Activated naive CD8-positive, alpha-beta T cell (primary cell): Measurements from ENCODE around the gene RHBDL1.

Experiments used
- H3K27ac Mint-ChIP-seq: one replicate; pipeline ENCODE4 v1.8.0; 2021; ENCODE audit warnings: mixed read lengths
- H3K27me3 Mint-ChIP-seq: one replicate; pipeline ENCODE4 v1.8.0; 2021; ENCODE audit warnings: mixed read lengths
- H3K36me3 Mint-ChIP-seq: one replicate; pipeline ENCODE4 v1.8.0; 2021; ENCODE audit warnings: mixed read lengths
- H3K4me1 Mint-ChIP-seq: one replicate; pipeline ENCODE4 v1.8.0; 2021; ENCODE audit warnings: low read depth, mixed read lengths
- H3K4me3 Mint-ChIP-seq: one replicate; pipeline ENCODE4 v1.8.0; 2021; ENCODE audit warnings: mild to moderate bottlenecking, mixed read lengths
- H3K9me3 Mint-ChIP-seq: one replicate; pipeline ENCODE4 v1.8.0; 2021; ENCODE audit warnings: low read depth, mixed read lengths

Gene RHBDL1

DNA sequence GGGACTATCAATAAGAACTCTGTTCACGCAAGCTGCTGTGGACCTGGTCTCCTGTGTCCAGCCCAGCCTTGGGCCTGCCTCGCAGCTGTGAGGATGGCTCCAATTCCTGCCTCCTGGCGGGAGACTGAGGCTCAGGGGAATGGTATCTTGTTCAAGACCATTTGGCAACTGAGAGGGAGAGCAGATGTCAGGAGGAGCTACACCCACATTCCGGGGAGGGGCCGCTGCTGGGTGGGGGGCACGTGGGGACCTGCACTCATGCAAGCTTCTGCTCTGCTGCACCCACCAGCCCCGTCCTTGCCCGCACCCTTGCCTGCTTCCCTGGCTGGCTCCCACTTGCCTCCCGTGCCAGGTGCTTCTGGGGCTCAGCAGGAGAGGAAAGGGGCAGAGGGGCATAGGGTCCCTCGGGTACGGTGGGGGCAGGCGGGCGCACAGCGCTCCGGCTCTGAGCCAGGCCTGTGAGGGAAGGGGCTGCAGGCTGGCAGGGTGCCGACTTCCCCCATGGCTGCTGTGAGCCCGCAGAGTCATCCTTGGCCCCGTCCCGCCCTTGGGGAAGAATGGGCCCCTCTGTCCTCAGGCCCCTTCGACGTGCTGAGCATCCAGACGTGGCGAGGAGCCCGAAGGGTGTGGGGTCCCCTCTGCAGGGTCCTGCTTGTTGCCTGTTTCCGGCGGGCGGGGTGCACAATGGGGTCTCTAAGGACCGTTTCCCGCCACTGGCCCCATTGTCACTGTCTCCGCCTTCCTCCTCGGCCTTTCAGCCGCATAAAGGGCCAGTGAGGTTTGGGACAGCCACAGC lies 42.2 kb downstream of the RHBDL1 start:
- H3K27me3 Mint-ChIP-seq, result peaks cover 2% of the 10 kb centered on the region
- H3K4me3 Mint-ChIP-seq, result no peak overlapping the region
- no peaks in the 10 kb centered on the region for H3K36me3 Mint-ChIP-seq
- peaks cover 22% of the 10 kb centered on the region for H3K4me1 Mint-ChIP-seq
- no peaks in the 10 kb centered on the region for H3K9me3 Mint-ChIP-seq
- no peak overlapping the region for H3K27ac Mint-ChIP-seq

DNA sequence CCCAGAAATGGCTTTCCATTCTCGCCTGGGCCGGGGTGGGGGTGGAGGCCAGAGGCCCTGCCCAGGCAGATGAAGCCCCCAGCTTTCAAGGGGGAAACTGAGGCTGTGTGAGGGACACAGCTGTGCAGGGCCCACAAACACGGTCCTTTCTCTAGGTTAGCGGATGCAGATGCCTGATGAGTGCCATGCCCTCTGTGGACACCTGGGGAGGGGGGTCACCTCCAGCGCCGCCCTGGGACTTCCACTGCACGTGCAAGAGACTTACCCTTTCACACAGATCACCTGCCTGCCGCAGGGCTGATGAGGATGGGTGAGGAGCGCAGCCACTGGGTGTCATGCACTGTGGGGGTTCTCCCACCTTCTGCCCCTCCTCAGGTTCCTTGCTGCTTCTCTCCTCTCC lies 42.9 kb downstream of the RHBDL1 start:
- no peaks in the 10 kb centered on the region for H3K9me3 Mint-ChIP-seq
- H3K36me3 Mint-ChIP-seq, result no peaks in the 10 kb centered on the region
- H3K27ac Mint-ChIP-seq, result no peak overlapping the region
- peak overlapping the region; percentile 68 for H3K4me3 Mint-ChIP-seq
- H3K27me3 Mint-ChIP-seq, result no peaks in the 10 kb centered on the region
- H3K4me1 Mint-ChIP-seq, result peaks cover 24% of the 10 kb centered on the region

DNA sequence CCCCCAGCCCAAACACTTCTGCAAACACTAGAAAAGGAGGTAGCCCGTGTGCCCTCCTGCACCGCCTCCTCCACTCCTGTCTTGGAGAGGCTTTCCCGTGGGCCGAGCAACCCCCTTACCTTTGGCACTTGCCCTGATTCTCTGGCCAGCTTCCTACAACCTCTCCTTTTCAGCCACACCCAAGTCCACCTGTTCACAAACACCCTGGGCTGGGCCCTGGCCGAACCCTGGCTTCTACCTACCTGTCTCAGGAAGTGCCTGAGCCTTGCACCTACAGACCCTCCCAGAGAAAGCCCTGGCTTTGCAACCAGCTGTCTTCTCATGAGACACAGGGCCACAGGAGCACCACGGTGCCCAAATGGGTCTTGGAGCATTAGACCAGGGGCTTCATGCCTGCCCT lies 43.5 kb downstream of the RHBDL1 start:
- H3K27ac Mint-ChIP-seq, result peak overlapping the region; percentile 68
- peaks cover 26% of the 10 kb centered on the region for H3K4me1 Mint-ChIP-seq

GRCh38 chr16:719815-720446 lies 44.5 kb downstream of the RHBDL1 start:
- peak overlapping the region; percentile 86 for H3K4me3 Mint-ChIP-seq
- H3K4me1 Mint-ChIP-seq, result peaks cover 26% of the 10 kb centered on the region
- no peaks in the 10 kb centered on the region for H3K36me3 Mint-ChIP-seq
- no peaks in the 10 kb centered on the region for H3K9me3 Mint-ChIP-seq
- H3K27me3 Mint-ChIP-seq, result no peaks in the 10 kb centered on the region
- peak overlapping the region; percentile 86 for H3K27ac Mint-ChIP-seq

More for the DNA sequence above, 43.5 kb downstream of the RHBDL1 start:
- no peaks in the 10 kb centered on the region for H3K27me3 Mint-ChIP-seq
- H3K4me3 Mint-ChIP-seq, result peak overlapping the region; percentile 68
- H3K9me3 Mint-ChIP-seq, result no peaks in the 10 kb centered on the region
- H3K36me3 Mint-ChIP-seq, result no peaks in the 10 kb centered on the region

DNA sequence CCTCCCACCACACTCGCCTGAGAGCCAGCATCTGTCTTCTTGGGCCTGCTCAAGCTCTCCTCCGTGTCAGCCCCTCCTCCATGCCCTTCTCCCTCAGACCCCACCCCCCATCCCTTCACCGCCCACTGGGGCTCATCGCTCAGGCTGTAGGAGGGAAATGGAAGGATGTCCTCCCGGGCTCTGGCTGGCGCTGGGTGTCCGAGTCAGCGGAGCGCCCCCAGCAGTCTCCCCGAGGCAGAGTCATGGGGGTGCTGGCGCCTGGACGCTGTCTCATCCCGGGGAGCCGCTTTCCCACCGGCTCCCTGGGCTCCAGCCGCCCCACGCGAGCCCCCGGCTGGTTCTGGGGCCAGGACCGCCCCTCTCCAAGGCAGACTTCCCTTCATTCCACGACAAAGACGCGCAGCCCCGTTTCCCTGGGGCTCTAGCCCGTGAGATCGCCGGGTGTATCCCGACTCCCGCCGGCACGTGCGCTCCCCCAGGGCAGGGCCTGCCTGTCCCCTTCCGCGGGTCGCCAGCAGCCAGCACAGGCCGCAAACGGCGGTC lies 45.0 kb downstream of the RHBDL1 start:
- peak overlapping the region; percentile 86 for H3K27ac Mint-ChIP-seq
- no peaks in the 10 kb centered on the region for H3K27me3 Mint-ChIP-seq
- no peaks in the 10 kb centered on the region for H3K9me3 Mint-ChIP-seq
- H3K4me3 Mint-ChIP-seq, result peak overlapping the region; percentile 86
- no peaks in the 10 kb centered on the region for H3K36me3 Mint-ChIP-seq
- peaks cover 27% of the 10 kb centered on the region for H3K4me1 Mint-ChIP-seq

DNA sequence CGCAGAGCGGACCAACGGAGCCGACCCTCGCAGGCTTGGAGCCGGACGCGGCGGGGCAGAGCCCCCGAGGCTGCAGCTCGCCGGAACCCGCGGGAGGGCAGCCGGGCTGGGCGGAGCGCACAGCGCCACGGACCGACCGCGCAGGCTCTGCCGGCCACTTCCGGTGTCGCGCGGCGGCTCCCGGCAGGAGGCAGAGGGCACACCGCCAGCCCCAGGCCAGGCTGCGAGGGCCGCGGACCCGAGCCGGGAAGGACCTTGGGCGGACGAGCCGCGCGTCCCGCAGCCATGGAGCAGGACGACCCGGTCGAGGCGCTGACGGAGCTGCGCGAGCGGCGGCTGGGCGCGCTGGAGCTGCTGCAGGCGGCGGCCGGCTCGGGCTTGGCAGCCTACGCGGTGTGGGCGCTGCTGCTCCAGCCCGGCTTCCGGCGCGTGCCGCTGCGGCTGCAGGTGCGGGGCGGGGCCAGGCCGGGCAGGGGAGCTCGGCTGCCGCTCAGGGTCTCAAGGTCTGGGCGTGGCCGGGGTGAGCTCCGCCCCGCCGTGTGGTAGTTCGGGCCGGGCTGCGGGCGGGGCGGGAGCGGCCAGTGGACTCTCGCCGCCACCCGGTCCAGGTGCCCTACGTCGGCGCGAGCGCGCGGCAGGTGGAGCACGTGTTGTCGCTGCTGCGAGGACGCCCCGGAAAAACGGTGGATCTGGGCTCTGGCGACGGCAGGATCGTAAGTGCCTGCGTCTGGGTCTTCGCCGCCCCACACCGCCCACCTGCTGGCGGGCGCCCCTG lies 45.7 kb downstream of the RHBDL1 start, which contains the start of gene ANTKMT:
Gene ANTKMT (plus strand): TSS at position 157 of the 775 bp plus-strand sequence. CDS start 129 bp downstream, at position 286.
- peak within 1 kb of the TSS; percentile 86 for H3K27ac Mint-ChIP-seq
- peaks cover 26% of the 10 kb centered on the region for H3K4me1 Mint-ChIP-seq
- no peaks in the 10 kb centered on the region for H3K36me3 Mint-ChIP-seq
- no peaks in the 10 kb centered on the region for H3K9me3 Mint-ChIP-seq
- H3K4me3 Mint-ChIP-seq, result peak within 1 kb of the TSS; percentile 86
- H3K27me3 Mint-ChIP-seq, result no peaks in the 10 kb centered on the region

DNA sequence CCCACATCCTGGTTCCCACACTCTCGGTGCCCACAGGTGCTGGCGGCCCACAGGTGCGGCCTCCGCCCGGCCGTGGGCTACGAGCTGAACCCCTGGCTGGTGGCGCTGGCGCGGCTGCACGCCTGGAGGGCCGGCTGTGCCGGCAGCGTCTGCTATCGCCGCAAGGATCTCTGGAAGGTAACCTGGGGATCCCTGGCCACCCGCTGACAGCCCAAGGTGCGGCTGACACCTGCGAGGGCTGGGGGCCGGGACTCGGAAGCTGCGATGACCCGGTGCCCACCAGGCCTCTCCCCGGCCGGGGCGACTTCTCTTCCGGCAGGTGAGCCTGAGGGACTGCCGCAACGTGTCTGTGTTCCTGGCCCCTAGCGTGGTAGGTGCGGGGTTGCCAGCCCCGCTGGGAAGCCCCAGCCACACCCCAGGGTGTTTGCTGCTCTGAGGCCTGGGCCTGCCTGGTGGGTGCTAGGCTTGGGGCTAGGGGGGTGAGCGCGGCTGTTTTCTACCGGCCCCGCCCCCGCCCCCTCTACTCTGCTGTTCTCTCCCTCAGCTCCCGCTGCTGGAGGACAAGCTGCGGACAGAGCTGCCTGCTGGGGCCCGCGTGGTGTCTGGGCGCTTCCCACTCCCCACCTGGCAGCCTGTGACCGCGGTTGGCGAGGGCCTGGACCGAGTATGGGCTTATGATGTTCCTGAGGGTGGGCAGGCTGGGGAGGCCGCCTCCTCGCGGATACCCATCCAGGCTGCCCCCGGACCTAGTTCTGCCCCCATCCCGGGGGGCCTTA lies 46.5 kb downstream of the RHBDL1 start:
- H3K9me3 Mint-ChIP-seq, result no peaks in the 10 kb centered on the region
- H3K36me3 Mint-ChIP-seq, result no peaks in the 10 kb centered on the region
- H3K4me1 Mint-ChIP-seq, result peaks cover 23% of the 10 kb centered on the region
- no peak overlapping the region for H3K27ac Mint-ChIP-seq
- H3K4me3 Mint-ChIP-seq, result peak overlapping the region; percentile 59
- H3K27me3 Mint-ChIP-seq, result no peaks in the 10 kb centered on the region

DNA sequence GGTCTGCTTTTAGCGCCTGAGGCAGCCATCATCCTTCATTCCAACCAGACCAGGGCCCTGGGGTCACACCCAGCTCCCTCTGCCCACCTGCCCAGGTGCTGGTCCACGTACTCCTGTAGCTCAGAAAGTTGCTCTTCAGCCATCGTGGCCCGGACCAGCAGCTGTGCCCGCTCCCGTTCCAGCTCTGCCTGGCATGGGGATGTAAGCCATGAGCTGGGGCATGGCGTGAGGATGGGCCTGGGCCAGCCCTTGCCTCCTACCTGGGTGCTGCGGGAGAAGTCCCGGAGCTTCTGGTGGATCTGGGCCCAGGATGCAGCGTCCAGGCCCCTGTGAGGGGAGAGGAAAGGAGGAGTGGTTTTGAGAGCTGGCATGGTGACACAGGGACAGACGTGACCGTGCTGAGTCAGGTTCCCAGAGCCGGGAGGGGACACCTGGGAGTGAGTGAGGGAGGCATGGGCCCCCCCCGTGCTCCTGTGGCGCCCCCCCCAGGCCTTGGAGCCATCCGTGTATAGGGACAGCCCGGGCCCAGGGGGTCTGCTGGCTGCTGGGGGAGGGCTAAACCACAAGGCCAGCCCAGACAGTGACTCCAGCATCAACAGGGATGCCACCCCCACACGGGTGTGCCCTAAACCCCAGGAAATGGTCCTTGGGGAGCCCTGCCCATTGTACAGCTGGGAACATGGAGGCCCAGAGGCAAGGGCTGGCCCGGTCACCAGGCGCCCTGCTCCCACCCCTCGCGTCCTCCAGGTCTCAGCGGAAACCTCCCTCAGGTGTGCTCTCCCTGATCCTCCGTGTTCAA lies 47.6 kb downstream of the RHBDL1 start:
- H3K9me3 Mint-ChIP-seq, result no peaks in the 10 kb centered on the region
- H3K27me3 Mint-ChIP-seq, result no peaks in the 10 kb centered on the region
- H3K4me1 Mint-ChIP-seq, result peaks cover 23% of the 10 kb centered on the region
- peak overlapping the region; percentile 59 for H3K4me3 Mint-ChIP-seq
- no peaks in the 10 kb centered on the region for H3K36me3 Mint-ChIP-seq
- H3K27ac Mint-ChIP-seq, result no peak overlapping the region

DNA sequence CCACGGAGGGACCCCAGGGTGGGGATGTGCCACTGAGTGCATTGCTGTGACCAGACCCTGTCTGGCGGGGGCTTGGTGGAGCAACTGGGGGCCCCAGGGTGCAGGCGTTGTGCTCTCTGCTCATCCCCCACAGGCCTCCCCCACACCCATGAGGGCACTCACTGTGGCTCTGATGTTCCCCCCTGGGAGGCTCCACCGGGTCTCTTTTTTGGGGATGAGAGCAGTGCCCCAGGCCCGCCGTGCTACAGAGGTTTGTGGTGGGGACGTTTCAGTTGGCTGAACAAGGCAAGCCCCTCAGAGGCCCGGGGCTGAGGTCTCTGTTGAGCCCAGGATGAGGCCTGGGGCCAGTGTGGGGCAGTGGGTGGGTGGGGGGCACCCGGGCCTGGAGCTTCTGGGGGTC lies 48.2 kb downstream of the RHBDL1 start:
- Mint-ChIP-seq H3K27ac (no peak overlapping the region), H3K9me3 (no peaks in the 10 kb centered on the region), H3K4me1 (peaks cover 23% of the 10 kb centered on the region), H3K27me3 (no peaks in the 10 kb centered on the region), H3K4me3 (no peak overlapping the region), H3K36me3 (no peaks in the 10 kb centered on the region)

DNA sequence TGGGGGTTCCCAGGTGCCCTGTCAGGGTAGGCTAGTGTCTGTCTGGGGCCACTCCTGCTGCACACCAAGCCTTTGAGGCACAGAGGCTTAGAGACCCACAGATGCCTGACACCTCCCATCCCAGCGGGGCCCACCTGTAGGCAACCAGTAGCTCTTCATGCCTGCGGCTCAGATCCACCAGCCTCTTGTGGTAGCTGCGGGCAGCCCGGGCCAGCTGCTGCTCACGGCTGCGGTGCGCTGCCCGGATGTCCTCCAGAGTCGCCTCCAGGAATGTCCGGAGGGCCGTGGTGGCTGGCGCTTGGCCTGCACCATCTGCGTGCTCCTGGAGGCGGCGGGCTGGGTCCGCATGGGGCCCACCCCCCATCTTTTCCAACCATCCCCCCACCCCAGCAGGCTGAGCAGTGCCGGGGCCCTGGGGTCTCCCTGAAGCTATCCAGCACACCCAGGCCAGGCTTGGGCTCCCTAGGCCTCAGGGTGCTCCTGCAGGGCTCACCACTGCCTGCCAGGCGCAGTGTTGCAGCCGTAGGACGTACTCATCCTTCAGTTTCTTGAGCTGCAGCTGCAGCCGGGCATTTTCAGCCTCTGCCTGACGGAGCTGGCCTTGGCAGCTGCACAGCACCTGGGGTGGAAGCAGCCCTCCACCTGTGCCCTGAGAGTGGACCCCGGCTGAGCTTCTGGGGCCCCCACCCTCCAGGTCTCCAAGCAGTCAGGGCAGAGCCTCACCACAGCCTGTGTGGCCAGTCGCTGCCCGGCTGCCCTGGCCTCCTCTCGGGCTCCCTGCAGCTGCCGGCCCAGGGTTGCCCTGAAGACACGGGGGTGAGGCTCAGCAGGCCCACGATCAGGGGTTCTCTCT lies 48.9 kb downstream of the RHBDL1 start:
- Mint-ChIP-seq H3K27me3 (no peaks in the 10 kb centered on the region), H3K4me3 (no peak overlapping the region), H3K27ac (no peak overlapping the region), H3K36me3 (no peaks in the 10 kb centered on the region), H3K4me1 (peaks cover 16% of the 10 kb centered on the region), H3K9me3 (no peaks in the 10 kb centered on the region)

DNA sequence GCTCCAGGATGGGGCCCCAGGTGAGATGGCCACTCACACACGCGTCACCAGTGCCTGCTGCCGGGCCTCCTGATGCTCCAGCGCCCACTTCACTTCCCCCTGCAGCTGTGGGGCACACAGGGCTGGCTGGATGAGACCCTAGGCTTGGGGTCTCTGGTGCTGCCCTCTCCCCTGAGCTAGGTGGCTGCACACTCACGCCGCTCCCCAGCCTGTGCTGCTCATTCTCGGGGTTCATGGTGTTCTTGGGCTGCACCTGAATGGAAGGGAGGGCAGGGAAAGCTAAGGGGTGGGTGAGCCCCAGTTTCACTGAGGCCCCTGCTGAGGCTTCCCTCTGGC lies 49.5 kb downstream of the RHBDL1 start:
- Mint-ChIP-seq H3K4me1 (peaks cover 13% of the 10 kb centered on the region), H3K27ac (no peak overlapping the region), H3K4me3 (no peak overlapping the region), H3K36me3 (no peaks in the 10 kb centered on the region), H3K9me3 (no peaks in the 10 kb centered on the region), H3K27me3 (no peaks in the 10 kb centered on the region)

DNA sequence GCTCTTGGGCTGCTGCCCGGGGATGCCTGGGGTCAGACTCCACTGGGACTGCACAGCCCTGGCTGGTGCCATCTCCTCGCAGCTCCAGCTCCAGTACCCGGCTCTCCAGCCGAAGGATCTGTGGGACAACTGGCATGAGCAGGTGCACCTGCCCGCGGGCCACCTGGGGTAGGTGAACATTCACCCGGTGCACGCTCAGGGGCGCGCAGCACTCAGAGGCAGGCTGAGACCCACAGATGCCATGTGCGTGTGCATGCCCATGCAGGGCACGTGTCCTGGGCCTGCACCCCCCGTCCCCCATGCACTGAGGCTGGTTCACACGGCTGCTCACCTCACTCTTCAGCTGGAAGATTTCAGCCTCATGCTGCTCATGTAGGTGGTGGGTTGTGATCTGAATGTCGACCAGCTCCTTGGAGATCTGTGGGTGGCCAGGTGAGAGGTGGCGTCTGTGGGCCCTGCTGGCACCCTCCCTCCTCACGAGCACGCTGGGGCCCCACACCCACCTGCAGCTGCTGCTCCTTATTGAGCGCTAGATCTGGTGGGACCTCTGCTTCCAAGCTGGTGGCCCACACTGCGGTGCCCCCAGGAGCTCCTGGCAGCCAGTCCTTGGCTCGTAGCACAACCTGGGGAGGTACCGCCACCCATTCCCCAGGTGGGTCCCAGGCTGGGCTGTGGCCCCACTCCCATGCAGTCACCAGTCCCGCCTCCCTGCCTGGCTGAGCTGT lies 50.2 kb downstream of the RHBDL1 start:
- no peak overlapping the region for H3K4me3 Mint-ChIP-seq
- H3K4me1 Mint-ChIP-seq, result peaks cover 10% of the 10 kb centered on the region
- no peaks in the 10 kb centered on the region for H3K36me3 Mint-ChIP-seq
- H3K27me3 Mint-ChIP-seq, result no peaks in the 10 kb centered on the region
- H3K27ac Mint-ChIP-seq, result no peak overlapping the region
- H3K9me3 Mint-ChIP-seq, result no peaks in the 10 kb centered on the region

- Mint-ChIP-seq H3K9me3 (no peaks in the 10 kb centered on the region), H3K36me3 (no peaks in the 10 kb centered on the region), H3K27ac (no peak overlapping the region), H3K27me3 (no peaks in the 10 kb centered on the region), H3K4me3 (no peak overlapping the region), H3K4me1 (peaks cover 10% of the 10 kb centered on the region)
These were observed 50.6 kb downstream of the RHBDL1 start for GRCh38 chr16:726188-726437.
